Keratinocyte (primary cell): ENCODE data around the gene SLC12A5. TPM values are rescaled to one million over a fixed set of nuclear protein-coding genes. Genes with fewer than 3 reads are reported as not detected.

Source experiments
- DNase-seq: peaks from one replicate; pipeline ENCODE4 v3.0.0-alpha.2; 2011; ENCODE audit warnings: low read depth, missing footprints, low spot score
- FAIRE-seq: peaks from 2 replicates; lab custom pipeline; 2011; peaks lifted over from hg19 to GRCh38; lab: Jason Lieb, UNC
- H2AFZ ChIP-seq: 2 replicates; pipeline ENCODE4 v1.6.0; 2012; ENCODE audit warnings: low read length, control low read depth, inconsistent platforms; ENCODE audit not compliant: control insufficient read depth
- H3K27ac ChIP-seq: 2 replicates; pipeline ENCODE4 v1.5.1; 2011; ENCODE audit warnings: low read length; ENCODE audit not compliant: control insufficient read depth, insufficient read depth
- H3K27me3 ChIP-seq: 3 replicates; pipeline ENCODE4 v1.6.0; 2011; ENCODE audit warnings: low read length; ENCODE audit not compliant: control insufficient read depth, insufficient read depth; ENCODE audit errors: extremely low read depth
- H3K36me3 ChIP-seq, 2 experiments: 2 replicates in 1 of 2; 3 replicates in 1 of 2; pipeline ENCODE4 v1.5.1; 2011; ENCODE audit warnings: low read length in 2 of 2, mild to moderate bottlenecking in 1 of 2; ENCODE audit not compliant: control insufficient read depth in 2 of 2, insufficient read depth in 2 of 2; ENCODE audit errors: extremely low read depth in 1 of 2
- H3K4me1 ChIP-seq: 3 replicates; pipeline ENCODE4 v1.5.1; 2011; ENCODE audit warnings: low read length; ENCODE audit not compliant: control insufficient read depth, insufficient read depth; ENCODE audit errors: extremely low read depth
- H3K4me2 ChIP-seq: 3 replicates; pipeline ENCODE4 v1.6.0; 2011; ENCODE audit warnings: low read depth, low read length; ENCODE audit not compliant: control insufficient read depth, insufficient read depth; ENCODE audit errors: extremely low read depth
- H3K4me3 ChIP-seq, 3 experiments: fragments of 200-600 bp in 1 of 3; sonication (generic) in 1 of 3; 2 replicates in 2 of 3; 3 replicates in 1 of 3; pipeline ENCODE4 v1.5.1; 2011 to 2016; ENCODE audit warnings: low read length in 3 of 3, mild to moderate bottlenecking in 3 of 3, control low read depth in 2 of 3, inconsistent platforms in 1 of 3, low read depth in 1 of 3, mixed read lengths in 1 of 3, mixed run types in 1 of 3, moderate library complexity in 1 of 3; ENCODE audit not compliant: control insufficient read depth in 2 of 3, insufficient read depth in 2 of 3; ENCODE audit errors: extremely low read depth in 1 of 3
- H3K79me2 ChIP-seq: 2 replicates; pipeline ENCODE4 v1.6.0; 2012; ENCODE audit warnings: low read length; ENCODE audit not compliant: control insufficient read depth, insufficient read depth
- H3K9ac ChIP-seq: 3 replicates; pipeline ENCODE4 v1.6.0; 2011; ENCODE audit warnings: low read length; ENCODE audit not compliant: control insufficient read depth, insufficient read depth; ENCODE audit errors: extremely low read depth
- H3K9me1 ChIP-seq: 3 replicates; pipeline ENCODE4 v1.6.0; 2011; ENCODE audit warnings: low read length; ENCODE audit not compliant: control insufficient read depth, insufficient read depth; ENCODE audit errors: extremely low read depth
- H3K9me3 ChIP-seq: 2 replicates; pipeline ENCODE4 v1.5.1; 2012; ENCODE audit warnings: low read depth, low read length; ENCODE audit not compliant: control insufficient read depth
- H4K20me1 ChIP-seq: 3 replicates; pipeline ENCODE4 v1.6.0; 2011; ENCODE audit warnings: low read length; ENCODE audit not compliant: control insufficient read depth, insufficient read depth; ENCODE audit errors: extremely low read depth
- CTCF ChIP-seq, 3 experiments: IDR thresholded peaks in 1 of 3; conservative IDR thresholded peaks in 1 of 3; optimal IDR thresholded peaks in 1 of 3; 2 replicates in 2 of 3; 3 replicates in 1 of 3; pipeline versions ENCODE3 to v1.5.1; 2011; ENCODE audit warnings: low read length in 3 of 3, mild to moderate bottlenecking in 3 of 3, moderate library complexity in 2 of 3, control low read depth in 1 of 3, inconsistent platforms in 1 of 3; ENCODE audit not compliant: insufficient read depth in 2 of 3; ENCODE audit errors: extremely low read depth in 1 of 3
- EZH2 ChIP-seq: IDR thresholded peaks from one replicate; pipeline ENCODE4 v1.6.1; 2012; ENCODE audit warnings: inconsistent platforms, mild to moderate bottlenecking, low read length, moderate library complexity
- dilution Hi-C: fragments of 300-500 bp; cut with MboI; formaldehyde crosslinking; loops from one replicate; pipeline ENCODE4 v1.7.0; 2020; ENCODE audit warnings: low sequenced_read_pairs; ENCODE audit not compliant: extremely low pct_ligation_motif_present
- polyA plus RNA-seq, 5 experiments: library from polyadenylated mRNA; depleted of rRNA in 3 of 5; stranded (reverse) in 3 of 5; stranded (forward) in 1 of 5; unstranded in 1 of 5; fragments of >200 nt; gene quantifications; 1 replicate in 1 of 5; 2 replicates in 3 of 5; 3 replicates in 1 of 5; pipeline versions ENCODE4 v1.2.1 to v1.2.3, GENCODE V29; 2011 to 2012; ENCODE audit warnings: missing spikeins in 2 of 5, low read depth in 1 of 5, low replicate concordance in 1 of 5

The SLC12A5 gene
- polyA plus RNA-seq, 1 donor (not counting 4 experiments of a cell fraction or from before 2014, with no cell fraction given), result not detected

- DNase-seq (no peak), FAIRE-seq (no peak)
- H3K27me3 ChIP-seq, result peaks cover 11% of the 10 kb centered on the region
- dilution Hi-C loops, result no loop called here
- TF ChIP-seq EZH2 (no peak), CTCF (optimal IDR thresholded peaks at IDR 0.05 in 1 of 3, IDR thresholded peaks at IDR 0.05 in 1 of 3, conservative IDR thresholded peaks at IDR 0.05 in 1 of 3; ENCODE audit: extremely low read depth in 1 of 3, insufficient read depth in 2 of 3, low read length in 3 of 3) (no peak)
- H4K20me1 ChIP-seq, result no peaks in the 10 kb centered on the region
- no peak overlapping the region for H3K4me3 ChIP-seq
- no peak overlapping the region for H3K4me2 ChIP-seq
- H3K4me1 ChIP-seq, result peaks cover 3% of the 10 kb centered on the region
- no peaks in the 10 kb centered on the region for H3K9me1 ChIP-seq
- no peak overlapping the region for H3K9ac ChIP-seq
- H3K36me3 ChIP-seq, result no peaks in the 10 kb centered on the region
- H3K27ac ChIP-seq, result no peak overlapping the region
- no peaks in the 10 kb centered on the region for H3K79me2 ChIP-seq
- H2AFZ ChIP-seq, result no peak overlapping the region
- no peaks in the 10 kb centered on the region for H3K9me3 ChIP-seq
Observed at GRCh38 chr20:46020555-46020954, 8.5 kb upstream of the SLC12A5 start.

GRCh38 chr20:46021361-46022359, 7.4 kb upstream of the SLC12A5 start:
- TF ChIP-seq CTCF (optimal IDR thresholded peaks at IDR 0.05 in 1 of 3, IDR thresholded peaks at IDR 0.05 in 1 of 3, conservative IDR thresholded peaks at IDR 0.05 in 1 of 3; ENCODE audit: extremely low read depth in 1 of 3, insufficient read depth in 2 of 3, low read length in 3 of 3) (no peak), EZH2 (no peak)
- Histone ChIP-seq H3K9ac (no peak overlapping the region), H4K20me1 (no peaks in the 10 kb centered on the region), H3K27me3 (peaks cover 22% of the 10 kb centered on the region), H3K9me3 (no peaks in the 10 kb centered on the region), H3K4me1 (peaks cover 3% of the 10 kb centered on the region), H2AFZ (no peak overlapping the region), H3K79me2 (no peaks in the 10 kb centered on the region), H3K27ac (no peak overlapping the region), H3K9me1 (no peaks in the 10 kb centered on the region), H3K4me2 (peak overlapping the region; percentile 28), H3K4me3 (peak overlapping the region in 2 of 3 experiments; percentile 48 to 60), H3K36me3 (no peaks in the 10 kb centered on the region)
- FAIRE-seq (no peak), DNase-seq (no peak)
- dilution Hi-C loops, result no loop called here
